GM21825 (cell line): ENCODE measurements around the gene PPOX.

Experiments used
- ATAC-seq: cut with Tn5 transposase; IDR thresholded peaks from one replicate; pipeline ENCODE4 v1.9.1; 2021; ENCODE audit warnings: mild to moderate bottlenecking, moderate library complexity; ENCODE audit not compliant: unreplicated experiment

The PPOX gene

DNA sequence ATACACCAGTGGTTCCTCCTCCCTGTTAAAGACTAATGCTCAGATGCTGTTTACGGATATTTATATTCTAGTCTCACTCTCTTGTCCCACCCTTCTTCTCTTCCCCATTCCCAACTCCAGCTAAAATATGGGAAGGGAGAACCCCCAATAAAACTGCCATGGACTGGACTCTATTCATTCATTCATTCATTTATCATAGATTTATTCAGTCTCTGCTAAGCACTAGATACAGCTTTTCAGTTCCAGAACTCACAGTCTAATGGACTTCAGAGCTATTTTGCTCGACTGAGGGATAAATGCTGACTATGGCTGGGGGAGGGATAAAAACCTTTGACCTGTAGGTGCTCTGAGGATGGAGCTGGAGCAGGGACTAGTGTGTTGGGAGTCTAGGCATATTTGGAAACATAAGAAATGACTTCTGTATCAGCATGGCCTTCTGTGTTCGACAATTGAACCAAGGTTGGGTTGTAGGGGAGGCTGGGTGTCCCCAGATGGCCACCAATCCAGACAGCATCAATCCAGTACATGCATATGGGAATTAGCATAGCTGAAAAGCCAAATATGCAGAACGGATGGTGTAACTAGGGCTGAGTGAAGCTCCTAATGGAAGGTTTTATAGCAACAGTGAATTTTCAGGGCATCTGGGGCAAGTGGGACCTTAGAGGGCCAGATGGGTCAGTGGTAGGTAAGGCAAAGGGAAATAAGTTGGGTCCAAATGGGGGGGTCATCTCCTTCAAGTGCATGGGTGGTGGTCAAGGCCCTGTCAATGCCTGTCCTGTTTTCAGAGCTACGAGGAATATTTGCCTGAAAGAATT, 53.1 kb downstream of the PPOX start:
- ATAC-seq, result no peak

- ATAC-seq, result no peak
Measured at GRCh38 chr1:161220002-161220401, 53.8 kb downstream of the PPOX start.
